ENCODE results near the gene TMEM132E.
A peak's percentile ranks its signal among the peaks of the same experiment; 100 is the strongest.

The TMEM132E gene

GRCh38 chr17:34634551-34635160 is 55.3 kb downstream of the TMEM132E start:
- no peak for DNase-seq (ENCODE audit: low read depth in 2 of 2)

- DNase-seq (ENCODE audit: low read depth in 2 of 2): no peak
Observed at GRCh38 chr17:34635876-34636275, 56.5 kb downstream of the TMEM132E start.

- DNase-seq (ENCODE audit: low read depth in 2 of 2): no peak
Observed at GRCh38 chr17:34637041-34637547, 57.7 kb downstream of the TMEM132E start.

GRCh38 chr17:34637548-34638525 is 58.5 kb downstream of the TMEM132E start:
- peak; percentile 71 to 72 for DNase-seq (ENCODE audit: low read depth in 2 of 2)

- DNase-seq (ENCODE audit: low read depth in 2 of 2): no peak
Observed at GRCh38 chr17:34638526-34639260, 59.3 kb downstream of the TMEM132E start.

GRCh38 chr17:34639706-34640425 is 60.5 kb downstream of the TMEM132E start:
- no peak for DNase-seq (ENCODE audit: low read depth in 2 of 2)

- DNase-seq (ENCODE audit: low read depth in 2 of 2): no peak
Observed at GRCh38 chr17:34641368-34641767, 62.0 kb downstream of the TMEM132E start.

- DNase-seq (ENCODE audit: low read depth in 2 of 2): no peak
Observed at GRCh38 chr17:34644941-34645550, 65.7 kb downstream of the TMEM132E start.

- DNase-seq (ENCODE audit: low read depth in 2 of 2): no peak
Observed at GRCh38 chr17:34645594-34645993, 66.2 kb downstream of the TMEM132E start.

GRCh38 chr17:34647511-34647910 is 68.1 kb downstream of the TMEM132E start:
- no peak for DNase-seq (ENCODE audit: low read depth in 2 of 2)

- DNase-seq (ENCODE audit: low read depth in 2 of 2): no peak
Observed at GRCh38 chr17:34650051-34650750, 70.8 kb downstream of the TMEM132E start.

GRCh38 chr17:34651402-34651811 is 72.0 kb downstream of the TMEM132E start:
- DNase-seq (ENCODE audit: low read depth in 2 of 2): no peak

- no peak for DNase-seq (ENCODE audit: low read depth in 2 of 2)
Observed at GRCh38 chr17:34652021-34652555, 72.7 kb downstream of the TMEM132E start.

GRCh38 chr17:34653511-34653910 is 74.1 kb downstream of the TMEM132E start:
- DNase-seq (ENCODE audit: low read depth in 2 of 2): no peak

- DNase-seq (ENCODE audit: low read depth in 2 of 2): no peak
Observed at GRCh38 chr17:34654276-34654880, 75.0 kb downstream of the TMEM132E start.

GRCh38 chr17:34654881-34655276 is 75.5 kb downstream of the TMEM132E start:
- no peak for DNase-seq (ENCODE audit: low read depth in 2 of 2)

- DNase-seq (ENCODE audit: low read depth in 2 of 2): no peak
Observed at GRCh38 chr17:34656801-34657200, 77.4 kb downstream of the TMEM132E start.

- DNase-seq (ENCODE audit: low read depth in 2 of 2): no peak
Observed at GRCh38 chr17:34658811-34659560, 79.6 kb downstream of the TMEM132E start.

- DNase-seq (ENCODE audit: low read depth in 2 of 2): no peak
Observed at GRCh38 chr17:34663714-34664113, 84.3 kb downstream of the TMEM132E start.

Data from stimulated activated CD8-positive, alpha-beta memory T cell treated with anti-CD3 and anti-CD28 coated beads, Interleukin-2, amount 100 ng/mL, for 48 hours (primary cell).